Upper lobe of left lung (tissue), 4 donors: ENCODE measurements around the gene ZBTB16.

Experiments used
- CTCF ChIP-seq, 6 experiments: fragments of 450-650 bp in 4 of 6; fragments of 200-600 bp in 2 of 6; sonication (generic) in 2 of 6; IDR thresholded peaks; one replicate each; pipeline ENCODE4 v1.5.1; 2016 to 2019; ENCODE audit warnings: antibody characterized with exemption in 6 of 6
- EP300 ChIP-seq, 4 donors: sonication (generic); formaldehyde crosslinking; IDR thresholded peaks; one replicate each; pipeline ENCODE4 v1.5.1; 2017; ENCODE audit warnings: antibody characterized with exemption in 4 of 4, control low read depth in 2 of 4

GRCh38 chr11:114061048-114061680 is 1.7 kb downstream of the ZBTB16 start:
- TF ChIP-seq CTCF (IDR thresholded peaks at IDR 0.05) (no peak), EP300 (IDR thresholded peaks at IDR 0.05) (no peak)
